GM12801 (cell line): ENCODE results near the gene CARD8.

ENCODE experiments used
- TF ChIP-seq, protein P1 (sequence below): IDR thresholded peaks from one replicate; pipeline ENCODE4 v1.5.1; 2011; ENCODE audit warnings: control low read depth; ENCODE audit not compliant: insufficient read length; ENCODE audit errors: extremely low read depth

Gene CARD8, protein sequence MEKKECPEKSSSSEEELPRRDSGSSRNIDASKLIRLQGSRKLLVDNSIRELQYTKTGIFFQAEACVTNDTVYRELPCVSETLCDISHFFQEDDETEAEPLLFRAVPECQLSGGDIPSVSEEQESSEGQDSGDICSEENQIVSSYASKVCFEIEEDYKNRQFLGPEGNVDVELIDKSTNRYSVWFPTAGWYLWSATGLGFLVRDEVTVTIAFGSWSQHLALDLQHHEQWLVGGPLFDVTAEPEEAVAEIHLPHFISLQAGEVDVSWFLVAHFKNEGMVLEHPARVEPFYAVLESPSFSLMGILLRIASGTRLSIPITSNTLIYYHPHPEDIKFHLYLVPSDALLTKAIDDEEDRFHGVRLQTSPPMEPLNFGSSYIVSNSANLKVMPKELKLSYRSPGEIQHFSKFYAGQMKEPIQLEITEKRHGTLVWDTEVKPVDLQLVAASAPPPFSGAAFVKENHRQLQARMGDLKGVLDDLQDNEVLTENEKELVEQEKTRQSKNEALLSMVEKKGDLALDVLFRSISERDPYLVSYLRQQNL

GRCh38 chr19:48255376-48256303, at the start of gene CARD8:
Gene CARD8 (minus strand): TSS chr19:48255912. CDS start chr19:48241020, 14,892 bp downstream.
- TF ChIP-seq, protein P1, sequence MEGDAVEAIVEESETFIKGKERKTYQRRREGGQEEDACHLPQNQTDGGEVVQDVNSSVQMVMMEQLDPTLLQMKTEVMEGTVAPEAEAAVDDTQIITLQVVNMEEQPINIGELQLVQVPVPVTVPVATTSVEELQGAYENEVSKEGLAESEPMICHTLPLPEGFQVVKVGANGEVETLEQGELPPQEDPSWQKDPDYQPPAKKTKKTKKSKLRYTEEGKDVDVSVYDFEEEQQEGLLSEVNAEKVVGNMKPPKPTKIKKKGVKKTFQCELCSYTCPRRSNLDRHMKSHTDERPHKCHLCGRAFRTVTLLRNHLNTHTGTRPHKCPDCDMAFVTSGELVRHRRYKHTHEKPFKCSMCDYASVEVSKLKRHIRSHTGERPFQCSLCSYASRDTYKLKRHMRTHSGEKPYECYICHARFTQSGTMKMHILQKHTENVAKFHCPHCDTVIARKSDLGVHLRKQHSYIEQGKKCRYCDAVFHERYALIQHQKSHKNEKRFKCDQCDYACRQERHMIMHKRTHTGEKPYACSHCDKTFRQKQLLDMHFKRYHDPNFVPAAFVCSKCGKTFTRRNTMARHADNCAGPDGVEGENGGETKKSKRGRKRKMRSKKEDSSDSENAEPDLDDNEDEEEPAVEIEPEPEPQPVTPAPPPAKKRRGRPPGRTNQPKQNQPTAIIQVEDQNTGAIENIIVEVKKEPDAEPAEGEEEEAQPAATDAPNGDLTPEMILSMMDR = no peak

DNA sequence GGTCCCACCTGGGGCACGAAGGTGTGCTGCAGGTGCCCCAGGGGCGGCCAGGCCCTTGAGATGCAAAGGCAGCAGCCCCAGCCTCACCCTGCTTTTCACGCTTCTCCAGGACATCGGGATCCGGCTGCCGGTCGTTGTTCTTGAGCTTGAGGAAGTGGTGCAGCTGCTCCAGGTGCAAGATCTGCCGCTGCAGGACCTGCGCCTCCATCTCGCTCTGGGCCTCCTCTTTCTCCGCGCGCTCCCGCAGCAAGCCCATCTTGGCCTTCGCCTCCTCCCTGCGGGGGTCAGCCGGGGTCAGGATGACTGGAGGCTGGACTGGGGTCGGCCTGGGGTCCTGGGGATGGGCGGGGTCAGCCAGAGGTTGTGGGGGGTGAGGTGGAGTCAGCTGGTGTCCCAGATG, 48.2 kb upstream of the CARD8 start:
- TF ChIP-seq, protein P1 = no peak

DNA sequence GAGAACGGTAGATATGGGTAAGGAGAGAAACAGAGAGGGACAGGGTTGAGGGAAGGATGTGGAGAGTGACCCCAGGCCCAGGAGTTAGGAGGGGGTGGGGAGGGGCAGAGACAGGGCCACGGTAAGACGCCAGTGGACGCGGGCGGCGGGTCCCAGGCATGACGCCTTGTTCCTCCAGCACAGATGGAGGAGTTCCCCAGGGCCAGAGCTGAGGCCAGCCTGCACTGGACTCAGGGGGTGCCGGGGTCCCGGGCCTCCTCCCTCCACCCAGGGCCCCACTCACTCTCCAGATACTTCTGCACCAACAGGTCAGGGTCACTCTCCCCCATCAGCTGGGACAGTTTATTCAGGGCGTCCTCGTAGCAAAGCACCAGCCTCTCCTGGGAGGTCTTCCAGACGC, 47.7 kb upstream of the CARD8 start:
- TF ChIP-seq, protein P1 = no peak

DNA sequence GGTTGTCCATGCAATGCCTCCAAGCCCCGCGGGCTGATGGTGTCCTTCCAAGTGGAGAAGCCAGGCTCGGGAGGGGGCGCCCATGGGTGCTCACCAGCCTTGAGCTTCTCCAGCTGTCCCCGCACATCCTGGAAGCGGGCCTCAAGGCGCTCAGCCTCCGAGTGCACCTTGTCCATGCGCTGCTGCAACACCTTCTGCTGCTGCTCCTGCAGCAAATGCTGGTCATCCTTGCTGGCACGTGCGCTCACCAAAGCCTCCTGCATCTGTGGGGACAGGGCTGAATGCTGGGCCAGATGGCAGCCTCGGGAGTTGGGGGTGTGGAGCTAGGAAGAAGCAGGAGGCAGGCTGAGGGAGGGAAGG, 46.9 kb upstream of the CARD8 start:
- TF ChIP-seq, protein P1 = no peak

- TF ChIP-seq, protein P1 = no peak
Observed at GRCh38 chr19:48301886-48302599, 46.3 kb upstream of the CARD8 start.

- TF ChIP-seq, protein P1 = no peak
Observed at GRCh38 chr19:48297975-48298374, 42.3 kb upstream of the CARD8 start.
